HFF-Myc (cell line): ENCODE measurements around the gene CD248.
"Not testable (repeated sequence)": the region's sequence is repeated elsewhere in the genome, so short reads cannot be mapped to it uniquely, and the experiment has no call there.

Experiments used
- DNase-seq: peaks from one replicate; pipeline ENCODE4 v3.0.0-alpha.2; 2011; ENCODE audit warnings: low read depth; ENCODE audit errors: extremely low read depth
- H3K4me3 ChIP-seq: replicated peaks from 2 replicates; pipeline ENCODE4 v1.5.1; 2011; ENCODE audit warnings: low read depth, mild to moderate bottlenecking, control low read depth, low read length
- TF ChIP-seq, protein P1 (sequence below): IDR thresholded peaks from 2 replicates; pipeline ENCODE4 v1.5.1; 2012; ENCODE audit warnings: mild to moderate bottlenecking, low read depth, low read length, control low read depth; ENCODE audit errors: missing control alignments

The CD248 gene

DNA sequence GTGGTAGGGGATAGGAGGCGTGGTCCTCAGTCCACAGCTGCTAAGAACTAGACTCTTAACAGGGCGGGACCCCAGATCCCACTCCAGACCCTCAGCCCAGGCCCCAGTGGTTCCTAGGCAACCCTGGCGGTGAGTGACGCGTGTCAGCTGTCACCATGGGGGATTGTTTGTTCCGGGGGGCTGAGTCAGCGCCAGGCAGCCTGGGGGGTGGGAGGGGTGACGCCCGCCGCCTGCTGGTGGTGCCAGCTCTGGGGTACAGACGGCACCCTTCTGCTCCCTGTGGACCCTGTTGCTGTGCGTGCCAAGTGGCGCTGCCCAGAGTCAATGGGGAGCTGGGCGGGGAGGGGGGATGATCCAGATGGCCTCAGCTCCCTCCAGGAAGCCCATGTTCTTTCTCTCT, 36.4 kb downstream of the CD248 start:
- TF ChIP-seq, protein P1, sequence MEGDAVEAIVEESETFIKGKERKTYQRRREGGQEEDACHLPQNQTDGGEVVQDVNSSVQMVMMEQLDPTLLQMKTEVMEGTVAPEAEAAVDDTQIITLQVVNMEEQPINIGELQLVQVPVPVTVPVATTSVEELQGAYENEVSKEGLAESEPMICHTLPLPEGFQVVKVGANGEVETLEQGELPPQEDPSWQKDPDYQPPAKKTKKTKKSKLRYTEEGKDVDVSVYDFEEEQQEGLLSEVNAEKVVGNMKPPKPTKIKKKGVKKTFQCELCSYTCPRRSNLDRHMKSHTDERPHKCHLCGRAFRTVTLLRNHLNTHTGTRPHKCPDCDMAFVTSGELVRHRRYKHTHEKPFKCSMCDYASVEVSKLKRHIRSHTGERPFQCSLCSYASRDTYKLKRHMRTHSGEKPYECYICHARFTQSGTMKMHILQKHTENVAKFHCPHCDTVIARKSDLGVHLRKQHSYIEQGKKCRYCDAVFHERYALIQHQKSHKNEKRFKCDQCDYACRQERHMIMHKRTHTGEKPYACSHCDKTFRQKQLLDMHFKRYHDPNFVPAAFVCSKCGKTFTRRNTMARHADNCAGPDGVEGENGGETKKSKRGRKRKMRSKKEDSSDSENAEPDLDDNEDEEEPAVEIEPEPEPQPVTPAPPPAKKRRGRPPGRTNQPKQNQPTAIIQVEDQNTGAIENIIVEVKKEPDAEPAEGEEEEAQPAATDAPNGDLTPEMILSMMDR, result no peak
- H3K4me3 ChIP-seq, result no peak overlapping the region
- DNase-seq, result no peak

DNA sequence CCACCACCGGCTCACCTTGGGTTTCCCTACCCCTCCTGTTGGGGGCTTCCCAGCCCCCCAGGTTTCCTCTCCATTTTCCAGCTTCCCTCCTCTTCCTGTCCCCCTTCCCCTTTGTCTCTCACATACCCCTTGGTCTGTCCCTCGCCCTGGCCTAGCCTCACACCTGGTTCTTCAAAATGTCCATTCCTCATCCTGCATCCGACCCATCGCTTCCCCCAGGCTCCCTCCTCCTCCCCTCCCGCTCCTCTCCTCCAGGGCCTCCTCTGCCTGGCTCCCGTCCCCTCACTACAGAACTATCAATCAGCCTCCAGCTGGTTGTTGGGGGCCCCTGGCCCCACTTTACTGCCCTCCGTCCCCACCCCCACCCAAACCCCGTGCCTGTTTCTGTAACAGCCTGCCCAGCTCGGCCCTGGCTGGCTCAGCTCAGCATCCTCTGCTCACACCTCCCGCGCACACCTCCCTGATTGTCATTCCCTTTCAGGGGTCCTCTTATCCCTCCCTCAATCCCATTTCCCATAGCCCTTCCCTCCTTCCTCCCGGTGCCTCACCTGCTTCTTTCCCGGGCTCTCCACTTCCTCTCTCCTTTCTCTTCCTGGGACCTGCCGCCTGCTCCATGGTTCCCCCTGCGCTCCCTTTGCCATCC, 37.6 kb downstream of the CD248 start:
- TF ChIP-seq, protein P1, result no peak
- no peak overlapping the region for H3K4me3 ChIP-seq

DNA sequence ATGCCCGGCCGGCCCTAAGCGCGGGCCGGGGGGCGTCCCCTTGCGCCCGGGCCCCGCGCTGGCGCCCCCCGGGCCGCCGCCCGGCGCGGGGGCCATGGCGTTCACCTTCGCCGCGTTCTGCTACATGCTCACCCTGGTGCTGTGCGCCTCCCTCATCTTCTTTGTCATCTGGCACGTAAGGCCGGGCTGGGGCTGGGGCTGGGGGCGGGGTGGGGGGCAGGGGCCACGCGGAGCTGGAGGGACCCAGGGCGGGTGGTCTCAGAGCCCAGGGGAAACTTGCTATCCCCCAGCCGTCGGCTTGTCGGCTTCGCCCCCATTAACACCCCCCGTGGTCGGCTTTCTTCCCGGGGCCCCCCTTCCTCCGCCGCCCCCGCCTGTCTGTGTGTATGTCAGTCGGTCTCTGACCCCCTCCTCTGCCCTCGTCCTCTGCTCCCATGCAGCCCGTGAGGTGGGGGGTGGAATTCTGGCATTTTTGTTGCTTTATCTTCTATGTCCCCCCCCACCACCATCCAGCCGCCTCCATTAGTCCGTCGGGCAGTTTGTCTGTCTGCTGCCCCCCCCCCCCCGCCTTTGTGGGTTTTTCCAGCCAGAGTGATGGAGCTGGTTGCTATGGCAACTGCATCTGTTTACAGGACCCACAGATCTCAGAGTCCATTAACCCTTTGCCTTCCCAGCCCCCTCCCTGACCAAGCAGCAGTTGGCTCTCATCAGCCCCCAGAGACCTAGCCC, 38.3 kb downstream of the CD248 start:
- DNase-seq, result no peak
- no peak overlapping the region for H3K4me3 ChIP-seq
- TF ChIP-seq, protein P1, result no peak

More for the DNA sequence above, 37.6 kb downstream of the CD248 start:
- no peak for DNase-seq

DNA sequence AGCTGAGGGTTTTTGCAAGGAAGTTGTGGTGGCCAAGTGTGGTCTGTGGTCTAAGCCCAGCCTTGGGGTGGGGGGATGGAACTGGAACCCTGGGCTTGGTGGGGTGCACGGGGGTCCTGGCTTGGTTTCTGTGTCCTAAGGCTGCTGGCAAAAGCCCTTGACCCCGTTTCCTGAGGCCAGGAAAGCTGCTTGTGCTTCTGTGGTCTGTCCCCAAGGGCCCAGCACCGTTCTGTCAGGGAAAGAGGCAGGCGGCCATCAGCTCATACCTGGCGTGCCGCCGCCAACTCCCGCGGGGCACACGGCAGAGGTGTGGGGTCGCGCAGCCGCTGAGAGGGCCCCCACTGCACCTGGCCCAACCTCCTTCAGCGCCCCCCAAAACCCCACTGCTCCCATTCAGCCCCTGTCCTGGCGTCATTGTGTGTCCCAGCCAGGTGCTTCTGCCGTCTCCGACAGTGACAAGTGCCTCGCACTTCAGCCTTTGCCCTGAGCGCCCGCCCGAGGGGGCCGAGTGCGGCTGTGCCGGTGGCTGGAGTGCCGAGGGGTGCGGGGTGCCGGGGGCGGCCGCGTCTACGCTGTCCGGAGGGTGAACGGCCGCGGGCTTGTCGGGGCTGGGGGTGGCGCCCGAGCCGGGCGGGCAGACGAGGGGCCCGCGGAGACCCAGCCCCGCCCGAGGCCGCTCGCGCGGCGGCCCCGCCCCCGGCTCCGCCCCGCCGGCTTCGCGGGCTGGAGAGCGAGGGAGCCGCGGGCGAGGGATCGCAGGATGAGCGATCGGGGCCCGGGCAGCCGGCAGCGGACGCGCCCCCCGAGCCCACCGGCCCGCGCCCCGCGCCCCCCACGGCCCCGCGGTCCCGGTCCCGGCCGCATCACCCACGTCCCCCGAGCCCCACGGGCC, 39.1 kb downstream of the CD248 start, which contains the start of gene CNIH2:
Gene CNIH2 (plus strand): TSS at position 705 of the 892 bp plus-strand sequence. CDS start 282 bp downstream, outside the sequence.
- H3K4me3 ChIP-seq, result no peak within 1 kb of the TSS
- DNase-seq, result no peak
- TF ChIP-seq, protein P1, result no peak

DNA sequence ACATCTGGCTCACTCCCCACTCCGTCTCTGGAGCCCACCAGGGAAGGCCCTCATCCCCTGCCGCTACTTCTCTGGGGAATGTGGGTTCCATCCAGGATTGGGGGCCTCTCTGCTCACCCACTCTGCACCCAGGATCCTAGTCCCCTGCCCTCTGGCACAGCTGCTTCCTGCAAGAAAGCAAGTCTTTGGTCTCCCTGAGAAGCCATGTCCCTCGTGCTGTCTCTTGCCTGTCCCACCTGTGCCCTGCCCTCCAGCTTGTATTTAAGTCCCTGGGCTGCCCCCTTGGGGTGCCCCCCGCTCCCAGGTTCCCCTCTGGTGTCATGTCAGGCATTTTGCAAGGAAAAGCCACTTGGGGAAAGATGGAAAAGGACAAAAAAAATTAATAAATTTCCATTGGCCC, 39.8 kb downstream of the CD248 start:
- not testable (repeated sequence) for DNase-seq, H3K4me3 ChIP-seq

DNA sequence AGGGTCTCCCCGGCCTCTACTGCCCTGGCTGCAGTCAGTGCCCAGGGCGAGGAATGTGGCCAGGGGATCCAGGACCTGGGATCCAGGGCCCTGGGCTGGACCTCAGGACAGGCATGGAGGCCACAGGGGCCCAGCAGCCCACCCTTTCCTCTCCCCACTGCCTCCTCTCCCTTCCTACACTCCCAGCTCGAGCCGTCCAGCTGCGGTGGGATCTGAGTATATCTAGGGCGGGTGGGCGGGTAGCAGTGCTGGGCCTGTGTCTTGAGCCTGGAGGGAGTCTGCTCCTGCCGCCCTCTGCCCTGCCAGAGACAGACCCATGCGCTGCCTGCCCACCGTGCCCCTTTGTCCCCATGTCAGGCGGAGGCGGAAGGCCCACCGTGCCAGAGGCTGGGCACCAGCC, 40.2 kb downstream of the CD248 start:
- DNase-seq, H3K4me3 ChIP-seq: not testable (repeated sequence)

DNA sequence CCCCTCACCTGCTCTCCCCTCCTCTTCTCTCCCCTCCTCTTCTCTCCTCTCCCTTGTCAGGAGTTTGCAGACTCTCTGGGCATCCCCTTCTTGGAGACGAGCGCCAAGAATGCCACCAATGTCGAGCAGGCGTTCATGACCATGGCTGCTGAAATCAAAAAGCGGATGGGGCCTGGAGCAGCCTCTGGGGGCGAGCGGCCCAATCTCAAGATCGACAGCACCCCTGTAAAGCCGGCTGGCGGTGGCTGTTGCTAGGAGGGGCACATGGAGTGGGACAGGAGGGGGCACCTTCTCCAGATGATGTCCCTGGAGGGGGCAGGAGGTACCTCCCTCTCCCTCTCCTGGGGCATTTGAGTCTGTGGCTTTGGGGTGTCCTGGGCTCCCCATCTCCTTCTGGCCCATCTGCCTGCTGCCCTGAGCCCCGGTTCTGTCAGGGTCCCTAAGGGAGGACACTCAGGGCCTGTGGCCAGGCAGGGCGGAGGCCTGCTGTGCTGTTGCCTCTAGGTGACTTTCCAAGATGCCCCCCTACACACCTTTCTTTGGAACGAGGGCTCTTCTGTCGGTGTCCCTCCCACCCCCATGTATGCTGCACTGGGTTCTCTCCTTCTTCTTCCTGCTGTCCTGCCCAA, 40.7 kb downstream of the CD248 start:
- TF ChIP-seq, protein P1, result no peak
- DNase-seq, result no peak
- no peak overlapping the region for H3K4me3 ChIP-seq
